Measurements from ENCODE around the gene HSPA4L.
A peak's percentile ranks its signal among the peaks of the same experiment; 100 is the strongest.

HSPA4L gene

DNA sequence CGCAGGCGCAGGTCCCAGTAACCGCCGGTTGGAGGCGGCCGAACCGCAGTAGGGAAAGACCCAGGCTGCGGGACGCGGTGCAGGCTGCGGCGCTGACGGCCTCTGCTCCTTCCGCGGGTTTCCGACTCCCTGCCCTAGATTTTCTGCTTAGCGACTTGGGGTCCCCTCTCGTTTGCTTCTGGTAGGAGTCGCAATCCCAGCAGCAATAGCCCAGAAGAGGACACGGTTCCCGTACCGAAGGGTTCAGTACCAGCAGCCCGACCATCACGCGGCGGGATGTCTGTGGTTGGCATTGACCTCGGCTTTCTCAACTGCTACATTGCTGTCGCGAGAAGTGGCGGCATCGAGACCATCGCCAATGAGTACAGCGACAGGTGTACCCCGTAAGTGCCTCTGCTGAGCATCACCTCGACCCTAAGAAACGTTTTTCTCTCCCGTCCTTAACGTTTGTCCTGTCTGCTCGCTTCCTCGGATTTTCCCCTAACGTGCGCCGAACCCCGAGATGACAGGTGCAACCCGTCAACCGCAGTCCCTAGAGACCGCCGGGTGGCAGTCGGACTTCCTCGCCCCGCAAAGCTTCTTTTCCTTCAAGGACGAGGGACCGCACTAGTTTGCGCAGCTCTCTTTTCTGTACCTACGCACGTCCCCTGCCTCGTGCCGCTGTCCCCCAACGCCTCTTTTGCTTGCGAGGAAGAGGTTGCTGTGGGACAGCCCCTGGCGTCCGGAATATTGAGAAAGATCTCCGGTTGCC, at the start of gene HSPA4L:
TSS of gene HSPA4L (plus strand) at position 48 of the 751 bp plus-strand sequence. CDS start at position 277, 229 bp downstream.
- FAIRE-seq (peak; percentile 89), DNase-seq (ENCODE audit: insufficient read length, low spot score) (peak; percentile 17)

DNA sequence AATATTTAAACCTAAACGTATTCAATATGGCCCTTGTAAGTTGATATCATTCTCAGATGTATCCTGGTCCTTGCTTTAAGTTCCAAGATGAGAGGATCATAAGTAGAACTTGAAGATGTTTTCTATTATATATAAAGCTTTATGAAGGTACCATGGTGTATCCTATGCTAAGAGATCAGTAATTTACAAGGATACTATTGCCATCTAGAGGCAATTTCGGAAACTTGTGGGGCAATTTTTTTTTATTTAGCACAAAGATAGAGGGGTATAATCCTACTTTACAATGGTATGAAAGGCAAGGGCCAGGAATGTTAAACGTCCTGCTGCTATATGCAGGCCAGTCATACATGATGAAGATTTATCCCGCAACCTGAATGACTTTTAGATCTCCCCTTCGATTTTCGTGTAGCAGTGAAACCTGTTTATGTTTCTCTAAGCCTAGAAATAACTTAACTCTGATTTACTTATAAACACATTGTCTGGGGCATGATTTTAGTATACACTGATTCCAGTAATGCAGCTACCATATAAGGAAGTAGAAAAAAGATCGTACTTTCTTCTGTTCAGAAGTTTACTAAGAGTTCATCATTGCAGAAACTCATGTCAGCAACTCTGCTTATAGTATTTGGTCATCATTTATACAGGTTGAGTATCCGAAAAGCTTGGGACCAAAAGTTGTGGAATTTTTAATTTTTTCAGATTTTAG, 49.3 kb upstream of the HSPA4L start:
- peak; percentile 18 for DNase-seq (ENCODE audit: insufficient read length, low spot score)
- no peak for FAIRE-seq

DNA sequence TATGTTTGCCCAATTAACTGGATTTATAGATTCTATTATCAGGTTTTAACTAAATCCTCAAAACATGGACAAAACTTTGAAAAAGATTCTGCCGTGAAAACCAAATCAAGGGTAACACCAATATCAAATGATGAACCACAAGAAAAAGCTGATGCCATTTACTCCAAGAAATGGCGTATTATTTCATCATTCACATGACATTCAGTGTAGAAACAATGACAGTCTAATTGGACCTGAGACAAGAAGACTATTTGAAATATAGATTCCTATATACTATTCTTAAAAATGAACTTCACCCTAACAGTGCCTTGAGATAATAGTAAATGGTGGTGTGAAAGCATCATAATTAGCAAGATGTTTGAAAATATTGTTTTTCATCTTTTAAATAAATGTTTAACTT, 47.1 kb upstream of the HSPA4L start:
- no peak for DNase-seq (ENCODE audit: insufficient read length, low spot score)

DNA sequence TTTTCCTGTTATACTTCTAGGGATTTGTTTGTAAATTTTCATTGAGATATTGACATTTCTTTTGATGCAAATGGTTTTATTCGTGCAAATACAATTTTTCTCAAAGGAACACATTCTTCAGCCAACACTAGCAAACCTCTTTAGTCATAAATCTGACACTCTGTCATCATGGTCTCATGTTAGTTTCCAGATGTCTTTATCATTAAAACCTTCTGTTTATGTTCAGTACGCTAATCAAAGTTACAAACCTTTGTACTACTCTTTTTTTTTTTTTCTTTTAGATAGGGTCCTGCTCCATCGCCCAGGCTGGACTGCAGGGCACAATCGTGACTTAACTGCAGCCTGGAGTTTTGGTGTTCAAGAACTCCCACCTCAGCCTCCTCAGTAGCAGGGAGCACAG, 44.8 kb upstream of the HSPA4L start:
- FAIRE-seq (no peak), DNase-seq (ENCODE audit: insufficient read length, low spot score) (no peak)

More for the DNA sequence above, 47.1 kb upstream of the HSPA4L start:
- FAIRE-seq: no peak

DNA sequence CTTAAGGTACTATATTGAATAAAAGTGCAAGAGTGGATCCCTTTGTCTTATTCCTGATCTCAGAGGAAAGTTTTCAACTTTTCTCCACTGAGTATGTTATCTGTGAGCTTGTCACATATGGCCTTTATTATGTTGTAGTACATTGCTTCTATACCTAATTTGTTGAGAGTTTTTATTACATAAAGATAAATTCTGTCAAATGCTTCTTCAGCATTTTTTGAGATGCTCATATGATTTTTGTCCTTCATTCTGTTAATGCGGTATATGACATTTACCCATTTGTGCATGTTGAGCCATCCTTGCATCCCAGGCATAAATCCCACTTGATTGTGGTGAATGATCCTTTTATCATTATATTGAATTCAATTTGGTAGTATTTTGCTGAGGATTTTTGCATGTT, 40.9 kb upstream of the HSPA4L start:
- FAIRE-seq (no peak), DNase-seq (ENCODE audit: insufficient read length, low spot score) (no peak)

DNA sequence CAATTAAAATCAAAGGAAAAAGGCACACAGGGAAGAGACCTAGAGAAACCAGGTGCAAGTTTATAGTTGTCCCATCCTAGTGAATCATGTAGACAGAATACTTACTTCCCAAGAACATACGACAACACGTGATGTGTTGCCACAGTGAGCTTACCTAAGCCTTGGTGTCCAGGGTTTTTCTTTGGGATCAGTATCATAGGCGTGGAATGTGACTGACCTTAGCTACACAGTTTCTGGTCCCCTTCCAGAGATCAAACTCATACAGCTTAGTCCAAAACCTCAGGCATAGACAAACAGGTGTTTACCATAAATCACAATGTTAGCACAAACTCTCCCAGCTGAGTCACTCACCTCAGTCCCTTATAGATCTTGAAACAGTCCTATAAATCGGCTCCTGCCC, 34.2 kb upstream of the HSPA4L start:
- FAIRE-seq: no peak

DNA sequence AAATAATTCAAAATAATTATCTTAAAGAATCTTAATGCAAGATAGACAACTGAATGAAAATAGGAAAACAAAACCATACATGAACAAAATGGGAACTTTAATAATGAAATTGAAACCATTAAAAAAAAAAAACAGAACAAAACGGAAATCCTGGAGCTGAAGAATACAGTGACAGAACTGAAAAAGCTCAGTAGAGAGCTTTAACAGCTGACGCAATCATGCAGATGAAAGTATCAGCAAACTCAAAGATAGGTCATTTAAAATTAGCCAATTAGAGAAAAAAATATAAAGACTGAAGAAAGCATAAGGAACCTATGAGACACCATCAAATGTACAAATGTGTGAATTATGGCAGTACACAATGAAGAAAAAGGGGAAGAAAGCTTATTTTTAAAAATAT, 33.2 kb upstream of the HSPA4L start:
- no peak for DNase-seq (ENCODE audit: insufficient read length, low spot score)
- no peak for FAIRE-seq

More for the DNA sequence above, 34.2 kb upstream of the HSPA4L start:
- no peak for DNase-seq (ENCODE audit: insufficient read length, low spot score)

DNA sequence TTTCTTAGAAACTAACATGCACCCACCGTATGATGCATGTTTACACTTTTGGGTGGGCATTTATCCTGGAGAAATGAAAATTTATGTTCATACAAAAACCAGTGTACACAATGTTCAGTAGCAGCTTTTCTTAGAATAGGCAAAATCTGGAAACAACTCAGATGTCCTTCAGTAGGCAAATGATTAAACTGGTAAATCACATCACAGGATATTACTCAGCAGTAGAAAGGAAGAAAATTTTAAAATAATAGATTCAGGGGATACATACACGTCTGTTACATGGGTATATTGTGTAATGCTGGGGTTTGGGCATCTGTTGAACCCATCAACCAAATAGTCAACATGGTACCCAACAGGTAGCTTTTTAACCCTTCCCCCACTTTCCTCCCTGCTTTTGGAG, 25.2 kb upstream of the HSPA4L start:
- no peak for FAIRE-seq
- no peak for DNase-seq (ENCODE audit: insufficient read length, low spot score)

DNA sequence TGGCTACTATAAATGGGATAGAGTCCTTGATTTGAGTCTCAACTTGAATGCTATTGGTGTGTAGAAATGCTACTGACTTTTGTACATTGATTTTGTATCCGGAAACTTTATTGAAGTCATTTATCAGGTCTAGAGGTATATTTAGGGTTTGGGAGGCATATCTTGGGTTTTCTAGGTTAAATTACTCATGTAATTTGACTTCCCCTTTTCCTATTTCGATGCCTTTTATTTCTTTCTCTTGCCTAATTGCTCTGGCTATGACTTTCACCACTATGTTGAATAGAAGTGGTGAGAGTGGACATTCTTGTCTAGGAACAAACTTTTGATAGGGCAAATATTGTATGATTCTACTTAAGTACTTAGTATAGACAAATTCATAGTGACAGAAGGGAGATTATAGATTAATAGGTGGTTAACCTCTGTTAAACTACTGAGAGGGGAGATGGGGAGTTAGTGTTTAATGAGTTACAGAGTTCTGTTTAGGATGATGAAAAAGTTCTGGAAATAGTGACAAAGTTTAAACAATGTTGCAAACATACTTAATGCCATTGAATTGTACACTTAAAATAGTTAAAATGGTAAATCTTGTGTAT, 22.8 kb upstream of the HSPA4L start:
- FAIRE-seq: peak; percentile 62

DNA sequence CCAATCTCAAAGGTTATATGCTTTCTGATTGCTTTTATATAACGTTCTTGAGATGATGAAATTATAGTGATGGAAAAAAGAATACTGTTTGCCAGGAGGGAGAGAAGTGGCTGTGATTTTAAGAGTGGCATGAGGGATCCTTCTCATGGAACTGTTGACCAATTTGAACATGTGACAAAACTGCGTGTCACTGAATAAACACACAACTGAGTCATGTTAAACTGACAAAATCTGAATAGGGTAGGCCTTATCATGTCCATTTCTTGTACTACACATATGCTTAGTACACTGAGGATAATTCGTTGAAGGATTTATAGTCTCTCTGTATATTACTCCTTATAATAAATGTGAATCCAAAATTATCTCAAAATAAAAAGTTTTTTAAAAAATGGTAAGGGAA, 22.2 kb upstream of the HSPA4L start:
- no peak for DNase-seq (ENCODE audit: insufficient read length, low spot score)
- FAIRE-seq: no peak

More for the DNA sequence above, 22.8 kb upstream of the HSPA4L start:
- no peak for DNase-seq (ENCODE audit: insufficient read length, low spot score)

DNA sequence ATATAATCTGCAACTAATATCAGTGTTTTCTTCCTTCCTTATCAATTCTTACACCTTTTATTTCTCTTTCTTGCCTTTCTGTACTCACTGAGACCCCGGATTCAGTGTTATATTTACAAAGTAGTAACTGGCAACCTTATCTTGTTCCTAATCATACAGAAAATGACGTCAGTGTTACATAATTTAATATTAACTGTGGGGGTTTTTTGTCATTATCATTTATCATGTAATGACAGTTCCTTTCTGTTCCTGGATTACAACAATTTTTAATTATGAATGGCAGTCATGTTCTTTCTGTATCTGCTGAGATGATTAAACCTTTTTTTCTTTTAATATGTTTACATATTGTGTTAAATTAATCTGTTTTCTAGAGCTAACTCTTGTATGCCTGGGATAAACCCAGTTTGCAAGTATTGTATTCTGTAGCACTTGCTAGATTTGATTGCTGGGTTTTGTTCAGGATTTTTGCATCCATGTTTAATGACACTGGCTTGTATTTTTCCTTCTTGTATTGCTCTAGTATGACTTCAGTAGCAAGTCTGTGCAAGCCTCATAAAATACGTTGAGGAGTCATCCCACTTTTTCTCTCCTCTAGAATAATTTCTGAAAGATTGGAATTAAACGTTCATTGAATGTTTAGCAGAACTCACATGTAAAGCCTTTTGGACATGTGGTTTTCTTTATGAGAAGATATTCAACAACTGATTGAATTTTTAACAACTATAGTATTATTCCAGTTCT, 10.4 kb upstream of the HSPA4L start:
- no peak for DNase-seq (ENCODE audit: insufficient read length, low spot score)
- peak; percentile 21 for FAIRE-seq

DNA sequence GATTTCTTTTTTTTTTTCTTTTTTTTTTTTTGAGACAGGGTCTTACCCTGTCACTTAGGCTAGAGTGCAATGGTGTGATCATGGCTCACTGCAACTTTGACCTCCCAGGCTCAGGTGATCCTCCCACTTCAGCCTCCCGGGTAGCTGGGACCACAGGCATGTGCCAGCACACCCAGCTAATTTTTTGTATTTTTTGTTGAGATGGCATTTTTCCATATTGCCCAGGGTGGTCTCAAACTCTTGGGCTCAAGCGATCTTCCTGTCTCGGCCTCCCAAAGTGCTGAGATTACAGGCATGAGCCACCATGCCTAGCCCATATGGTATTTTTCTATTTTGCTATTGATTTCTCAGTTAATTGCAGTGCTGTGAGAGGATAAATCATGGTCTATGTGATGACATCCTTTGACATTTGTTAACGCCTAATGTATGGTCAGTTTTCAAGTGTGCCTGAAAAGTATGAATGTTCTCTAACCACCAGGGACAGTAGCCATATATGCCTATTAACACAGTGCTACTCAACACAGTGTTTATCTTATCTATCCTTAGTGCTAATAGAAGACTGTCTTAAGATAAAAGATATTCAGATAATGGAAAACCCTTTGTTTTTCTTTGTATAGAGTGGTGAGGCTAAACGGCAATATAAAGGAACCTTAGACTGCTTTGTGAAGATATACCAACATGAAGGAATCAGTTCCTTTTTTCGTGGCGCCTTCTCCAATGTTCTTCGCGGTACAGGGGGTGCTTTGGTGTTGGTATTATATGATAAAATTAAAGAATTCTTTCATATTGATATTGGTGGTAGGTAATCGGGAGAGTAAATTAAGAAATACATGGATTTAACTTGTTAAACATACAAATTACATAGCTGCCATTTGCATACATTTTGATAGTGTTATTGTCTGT, 9.1 kb upstream of the HSPA4L start:
- DNase-seq (ENCODE audit: insufficient read length, low spot score) (no peak), FAIRE-seq (no peak)

DNA sequence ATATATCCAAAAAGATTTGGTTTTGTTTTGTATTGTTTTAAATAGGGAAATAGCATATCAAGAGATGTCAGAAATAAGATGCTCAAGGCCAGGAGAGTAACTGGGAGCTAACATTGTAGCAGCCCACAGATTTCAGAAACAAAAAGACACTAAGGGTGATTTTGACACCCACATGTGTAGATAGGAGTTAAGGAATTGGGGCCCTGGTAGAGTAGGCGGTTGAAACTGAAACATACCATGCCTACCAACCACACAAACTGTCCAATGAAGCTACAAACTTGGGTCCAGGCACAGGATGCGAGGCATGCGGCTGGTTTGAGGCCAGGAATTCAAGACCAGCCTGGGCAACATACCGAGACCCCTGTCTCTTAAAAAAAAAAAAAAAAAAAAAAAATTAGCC, 6.3 kb upstream of the HSPA4L start:
- FAIRE-seq: no peak

DNA sequence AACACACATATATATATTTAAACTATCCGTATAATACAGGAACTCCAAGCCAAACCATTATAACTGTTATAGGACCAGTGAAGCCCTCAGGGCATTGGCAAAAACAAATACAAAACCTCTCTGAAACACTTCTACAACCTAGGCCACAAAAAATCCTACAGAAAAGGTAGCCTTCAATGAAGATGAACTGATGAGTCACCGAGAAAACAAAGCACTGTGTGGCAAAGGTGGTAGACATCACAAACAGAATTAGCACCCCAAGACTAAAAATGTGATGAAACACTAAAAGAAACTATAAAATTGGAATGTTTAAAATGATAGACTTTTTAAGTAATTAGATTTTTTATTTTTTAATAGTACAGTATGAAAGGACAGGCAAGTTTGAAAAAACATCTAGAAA, 5.5 kb upstream of the HSPA4L start:
- DNase-seq (ENCODE audit: insufficient read length, low spot score): no peak
- FAIRE-seq: no peak

More for the DNA sequence above, 6.3 kb upstream of the HSPA4L start:
- DNase-seq (ENCODE audit: insufficient read length, low spot score): no peak

DNA sequence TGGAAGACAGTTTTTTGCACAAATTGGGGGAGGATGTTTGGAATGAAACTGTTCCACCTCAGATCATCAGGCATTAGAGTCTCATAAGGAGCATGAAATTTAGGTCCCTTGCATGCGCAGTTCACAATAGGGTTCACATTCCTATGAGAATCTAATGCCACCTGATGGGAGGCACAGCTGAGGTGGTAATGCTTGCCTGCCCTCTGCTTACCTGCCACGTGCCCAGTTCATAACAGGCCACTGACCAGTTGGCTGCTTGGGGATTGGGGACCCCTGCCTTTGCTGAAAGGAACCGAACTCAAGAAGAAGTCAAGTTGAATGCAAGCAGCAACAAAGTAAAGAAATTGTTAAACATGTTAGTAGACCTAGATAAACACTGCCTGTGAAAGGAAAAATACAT, 4.6 kb upstream of the HSPA4L start:
- DNase-seq (ENCODE audit: insufficient read length, low spot score) (no peak), FAIRE-seq (no peak)

DNA sequence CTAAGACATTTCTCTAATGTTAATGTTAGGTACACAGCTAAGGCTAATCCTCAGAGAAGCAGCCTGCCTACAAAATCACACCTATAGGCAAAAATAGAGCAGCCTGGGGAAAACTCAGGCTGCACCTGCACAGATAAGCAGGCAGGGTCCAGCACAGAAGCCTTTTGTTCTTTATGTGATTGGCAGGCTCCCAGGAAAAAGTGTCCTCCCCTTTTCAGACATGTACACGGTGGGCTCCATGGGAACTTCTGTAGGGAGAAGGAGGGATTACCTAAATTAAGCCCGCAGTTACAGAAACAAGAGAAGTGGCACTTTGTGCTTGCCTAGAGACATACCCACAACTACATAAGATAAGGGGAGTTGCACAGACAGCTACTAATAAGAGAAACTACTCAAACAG, 4.0 kb upstream of the HSPA4L start:
- no peak for DNase-seq (ENCODE audit: insufficient read length, low spot score)
- no peak for FAIRE-seq

DNA sequence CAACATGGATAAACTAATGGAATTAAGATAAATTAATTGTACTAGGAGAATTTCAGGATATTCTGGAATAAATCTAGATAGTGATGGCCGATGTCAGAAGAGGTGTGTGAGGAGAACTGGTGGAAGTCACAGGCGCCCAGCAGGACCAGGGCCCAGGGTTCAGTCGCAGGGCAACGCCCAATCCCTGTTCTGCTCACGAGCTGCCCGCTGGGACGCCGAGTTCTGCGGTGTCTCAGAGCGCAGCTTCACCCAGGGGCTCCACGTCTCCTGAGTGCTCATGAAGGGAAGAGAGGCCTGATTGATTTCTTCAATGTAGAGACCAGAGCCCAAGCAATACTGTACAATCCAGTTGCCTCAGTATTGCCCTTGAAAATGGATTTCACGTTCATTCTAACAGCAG, 1.5 kb upstream of the HSPA4L start:
- DNase-seq (ENCODE audit: insufficient read length, low spot score) (no peak), FAIRE-seq (no peak)

DNA sequence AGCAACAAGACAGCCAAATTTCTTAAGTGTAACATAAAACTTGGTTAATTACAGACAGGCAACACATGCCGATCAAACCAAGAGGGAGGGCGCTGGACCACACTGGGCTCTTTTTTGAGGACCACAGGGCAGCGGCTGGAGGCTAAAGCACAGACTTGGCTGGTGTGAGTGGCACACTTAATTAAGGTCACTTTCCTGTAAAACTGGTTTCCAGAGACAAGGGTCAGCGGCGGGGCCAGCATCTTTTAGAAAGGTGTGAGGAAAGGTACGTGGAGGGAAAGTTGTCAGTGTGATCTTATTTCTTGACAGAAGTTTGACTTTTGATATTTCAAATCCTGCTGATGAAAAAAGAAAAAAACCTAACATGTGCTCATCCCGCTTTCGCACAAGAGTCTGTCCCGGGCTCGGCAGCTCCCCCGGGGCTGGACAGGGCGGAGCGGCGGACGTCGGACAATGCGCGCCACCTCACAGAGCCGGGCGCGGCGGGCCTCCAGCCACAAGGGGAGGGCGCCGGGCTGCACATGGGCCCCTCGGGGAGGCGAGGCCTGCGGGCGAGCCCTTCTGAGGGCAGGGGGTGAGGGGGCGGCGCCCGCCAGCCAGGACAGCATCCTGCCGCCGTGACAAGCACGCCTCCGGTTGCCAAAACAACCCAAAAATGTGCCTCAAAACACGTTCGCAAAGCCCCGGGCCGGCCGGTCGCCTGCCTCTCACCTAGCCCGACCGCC, 660 bp upstream of the HSPA4L start:
- peak; percentile 22 for DNase-seq (ENCODE audit: insufficient read length, low spot score)

DNA sequence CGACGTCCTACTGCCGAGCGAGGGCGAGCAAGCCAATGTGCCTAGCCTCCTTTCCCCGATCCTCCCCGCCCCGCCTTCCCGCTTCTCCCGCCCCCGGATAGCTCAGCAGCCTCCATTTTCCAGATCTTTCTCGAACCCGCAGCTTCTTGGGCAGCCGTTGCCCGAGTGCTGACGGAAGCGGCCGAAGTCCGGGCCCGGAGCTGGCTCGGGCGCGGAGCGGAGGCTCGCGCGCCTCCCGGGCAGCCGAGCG, 172 bp upstream of the HSPA4L start:
- DNase-seq (ENCODE audit: insufficient read length, low spot score): peak; percentile 59
- FAIRE-seq: no peak

More for the DNA sequence above, 660 bp upstream of the HSPA4L start:
- FAIRE-seq: peak; percentile 61
